HuH-7.5 (cell line): ENCODE results near the gene MCTP1.
"Not testable (repeated sequence)": the region's sequence is repeated elsewhere in the genome, so short reads cannot be mapped to it uniquely, and the experiment has no call there.

Experiments used
- DNase-seq: peaks from one replicate; pipeline ENCODE4 v3.0.0; 2011; ENCODE audit warnings: low spot score

The MCTP1 gene

DNA sequence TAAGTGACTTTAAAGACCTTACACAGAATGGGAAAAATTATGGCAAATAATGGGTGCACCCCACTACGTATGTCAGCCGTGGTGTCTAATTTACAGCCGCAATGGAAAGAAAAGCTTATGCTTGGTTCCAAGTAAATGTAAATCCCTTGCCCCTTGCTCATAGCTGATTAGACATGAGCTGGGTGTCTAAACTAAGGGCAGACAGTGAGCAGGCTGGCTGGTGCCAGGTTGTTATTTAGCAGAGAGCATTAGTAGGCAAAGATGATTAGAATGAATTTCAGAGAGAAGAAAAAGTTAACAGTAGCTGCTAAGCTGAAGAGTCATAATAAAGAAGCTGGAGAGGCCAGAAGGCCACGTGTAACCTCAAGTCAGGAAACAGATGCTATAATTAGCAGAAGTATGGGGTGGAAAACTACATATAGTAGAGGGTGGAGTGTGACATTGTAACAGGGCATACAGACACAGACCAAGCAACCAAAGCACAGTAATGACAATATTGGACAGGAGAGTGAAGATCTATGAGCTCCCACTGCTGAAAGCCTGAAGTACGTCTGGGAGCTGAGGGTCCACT is 257.7 kb downstream of the MCTP1 start:
- DNase-seq = no peak

DNA sequence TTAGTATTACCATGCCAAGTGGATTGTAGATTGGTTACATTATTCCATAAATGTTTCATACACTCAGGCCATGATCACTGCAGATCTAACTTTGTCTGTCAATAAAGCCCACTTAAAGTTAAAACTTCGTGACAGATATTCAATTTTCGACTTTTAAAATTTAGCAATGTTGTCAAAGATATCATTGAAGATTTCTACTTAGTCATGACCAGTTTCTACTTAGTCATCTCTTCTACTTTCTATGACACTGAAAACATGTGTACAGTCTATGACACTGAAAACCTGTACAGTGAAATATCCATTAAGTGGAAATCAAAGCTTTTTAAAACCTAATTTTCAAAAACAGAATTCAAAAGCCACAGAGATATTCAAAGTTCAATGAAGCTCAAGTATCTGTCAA is 258.2 kb downstream of the MCTP1 start:
- DNase-seq = no peak

- no peak for DNase-seq
These were observed 261.8 kb downstream of the MCTP1 start for GRCh38 chr5:95022967-95023695.

DNA sequence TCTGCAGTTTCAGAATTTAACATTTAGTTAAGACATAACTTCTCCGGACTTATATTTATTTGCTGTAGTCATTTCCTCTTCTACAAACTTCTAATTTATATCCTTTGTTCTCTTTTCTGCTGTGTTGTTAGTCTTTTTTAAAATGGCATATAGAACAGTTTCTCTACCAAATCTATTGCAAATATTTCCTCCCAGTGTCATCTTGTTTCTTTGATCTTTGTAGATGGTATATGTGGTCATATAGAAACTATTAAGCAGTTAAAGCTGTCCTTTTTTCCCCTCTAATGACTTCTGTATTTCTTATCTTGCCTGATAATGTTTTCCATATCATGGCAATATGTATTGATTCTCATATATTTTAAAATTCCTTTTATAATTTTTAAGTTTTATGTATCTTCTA is 264.5 kb downstream of the MCTP1 start:
- no peak for DNase-seq

GRCh38 chr5:95018946-95019345 is 265.9 kb downstream of the MCTP1 start:
- no peak for DNase-seq

DNA sequence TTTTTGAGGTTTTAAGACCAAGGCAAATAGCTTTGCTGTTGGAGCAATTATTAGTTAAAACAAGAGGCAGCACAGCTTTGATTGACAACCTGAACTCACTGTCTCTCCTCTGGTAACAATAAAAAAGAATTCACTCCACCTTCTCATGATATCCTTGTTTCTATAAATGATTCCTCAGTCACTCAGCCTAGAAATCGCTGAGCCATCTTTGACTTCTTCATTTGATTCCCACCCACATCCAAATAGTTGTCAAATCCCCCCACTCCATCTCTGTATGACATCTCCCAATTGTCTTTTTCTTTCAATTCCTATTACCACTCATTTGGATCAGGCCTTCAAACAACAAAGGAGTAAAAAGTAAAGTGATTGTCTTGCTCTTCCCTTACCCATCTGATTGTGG is 266.4 kb downstream of the MCTP1 start:
- DNase-seq = no peak

- no peak for DNase-seq
These were observed 275.1 kb downstream of the MCTP1 start for GRCh38 chr5:95009812-95010211.

GRCh38 chr5:95007921-95008597 is 276.8 kb downstream of the MCTP1 start:
- DNase-seq = no peak

- no peak for DNase-seq
These were observed 279.1 kb downstream of the MCTP1 start for GRCh38 chr5:95005811-95006210.

- DNase-seq = no peak
These were observed 286.2 kb downstream of the MCTP1 start for GRCh38 chr5:94998670-94999069.

DNA sequence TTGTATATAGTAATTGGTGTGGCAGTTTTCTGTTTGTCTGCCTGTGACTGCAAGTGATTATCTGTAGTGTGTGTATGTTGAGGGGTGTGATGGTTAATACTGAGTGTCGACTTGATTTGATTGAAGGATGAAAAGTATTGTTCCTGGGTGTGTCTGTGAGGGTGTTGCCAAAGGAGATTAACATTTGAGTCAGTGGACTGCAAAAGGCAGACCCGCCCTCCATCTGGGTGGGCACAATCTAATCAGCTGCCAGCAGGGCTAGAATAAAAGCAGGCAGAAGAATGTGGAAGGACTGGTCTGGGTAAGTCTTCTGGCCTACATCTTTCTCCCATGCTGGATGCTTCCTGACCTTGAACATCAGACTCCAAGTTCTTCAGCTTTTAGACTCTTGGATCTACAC is 290.4 kb downstream of the MCTP1 start:
- DNase-seq = not testable (repeated sequence)

GRCh38 chr5:94993491-94993890 is 291.4 kb downstream of the MCTP1 start:
- no peak for DNase-seq

- DNase-seq = no peak
These were observed 292.6 kb downstream of the MCTP1 start for GRCh38 chr5:94992325-94992724.

- no peak for DNase-seq
These were observed 300.9 kb downstream of the MCTP1 start for GRCh38 chr5:94983861-94984535.

DNA sequence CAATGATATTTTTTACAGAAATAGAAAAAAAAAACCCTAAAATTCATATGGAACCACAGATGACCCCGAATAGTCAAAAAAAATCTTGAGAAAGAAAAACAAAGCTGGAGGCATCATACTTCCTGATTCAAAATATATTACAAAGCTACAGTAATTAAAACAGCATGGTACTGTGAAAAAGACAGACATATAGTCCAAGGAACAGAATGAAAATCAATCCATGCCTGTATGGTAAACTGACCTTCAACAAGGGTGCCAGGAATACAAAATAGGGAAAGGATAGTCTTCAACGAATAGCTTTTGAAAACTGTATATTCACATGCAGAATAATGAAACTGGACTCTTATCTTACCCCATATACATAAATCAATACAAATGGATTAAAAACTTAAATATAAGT is 307.5 kb downstream of the MCTP1 start:
- DNase-seq = no peak

DNA sequence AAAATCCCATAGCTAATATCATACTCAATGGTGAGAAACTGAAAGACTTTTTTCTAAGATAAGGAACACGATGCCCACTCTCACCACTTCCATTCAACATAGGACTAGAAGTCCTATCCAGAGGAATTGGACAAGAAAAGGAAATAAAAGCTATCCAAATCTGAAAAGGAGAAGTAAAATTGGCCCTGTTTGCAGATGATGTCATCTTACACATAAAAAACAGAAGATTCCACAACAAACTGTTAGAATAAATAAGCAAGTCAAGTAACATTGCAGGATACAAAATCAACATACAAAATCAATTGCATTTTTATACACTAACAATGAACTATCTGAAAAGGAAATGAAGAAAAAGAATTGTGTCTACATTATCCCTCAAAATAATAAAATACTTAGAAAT is 308.0 kb downstream of the MCTP1 start:
- DNase-seq = no peak

DNA sequence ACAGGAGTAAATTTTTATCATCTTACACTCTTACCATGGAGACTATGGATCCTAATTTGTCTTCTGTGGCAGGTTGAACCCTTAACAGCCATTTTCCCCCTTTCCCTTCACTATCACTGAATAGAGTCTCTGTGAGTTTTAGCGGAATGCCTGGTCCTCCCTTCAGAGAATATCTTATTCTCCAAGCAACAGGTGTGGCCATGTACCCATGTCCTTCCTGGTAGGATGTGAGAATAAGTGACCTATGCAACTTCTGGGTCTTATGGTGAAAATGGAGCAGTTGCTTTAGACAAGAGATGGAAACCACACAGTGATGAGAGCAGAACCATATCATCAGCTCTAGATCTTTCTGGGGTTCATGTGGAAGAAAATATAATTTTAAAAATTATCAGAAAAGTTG is 312.6 kb downstream of the MCTP1 start:
- no peak for DNase-seq

DNA sequence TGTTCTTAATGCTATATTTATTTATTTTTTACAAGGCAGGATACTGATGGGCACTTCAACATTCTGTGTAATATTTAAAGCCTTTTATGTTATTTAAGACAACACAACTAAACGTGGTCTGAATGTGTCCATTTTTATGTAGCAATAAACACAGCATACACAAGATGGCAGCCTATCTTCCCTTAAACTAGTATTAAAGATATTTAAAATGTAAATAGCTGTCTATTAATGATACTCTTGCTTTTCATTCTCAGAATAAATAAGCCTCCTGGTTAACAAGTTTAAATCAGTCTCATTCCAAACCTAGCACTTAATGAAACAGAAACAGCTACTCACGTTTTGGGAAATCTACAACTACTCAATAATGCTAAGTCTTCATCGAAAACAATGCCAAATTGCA is 315.7 kb downstream of the MCTP1 start:
- no peak for DNase-seq

DNA sequence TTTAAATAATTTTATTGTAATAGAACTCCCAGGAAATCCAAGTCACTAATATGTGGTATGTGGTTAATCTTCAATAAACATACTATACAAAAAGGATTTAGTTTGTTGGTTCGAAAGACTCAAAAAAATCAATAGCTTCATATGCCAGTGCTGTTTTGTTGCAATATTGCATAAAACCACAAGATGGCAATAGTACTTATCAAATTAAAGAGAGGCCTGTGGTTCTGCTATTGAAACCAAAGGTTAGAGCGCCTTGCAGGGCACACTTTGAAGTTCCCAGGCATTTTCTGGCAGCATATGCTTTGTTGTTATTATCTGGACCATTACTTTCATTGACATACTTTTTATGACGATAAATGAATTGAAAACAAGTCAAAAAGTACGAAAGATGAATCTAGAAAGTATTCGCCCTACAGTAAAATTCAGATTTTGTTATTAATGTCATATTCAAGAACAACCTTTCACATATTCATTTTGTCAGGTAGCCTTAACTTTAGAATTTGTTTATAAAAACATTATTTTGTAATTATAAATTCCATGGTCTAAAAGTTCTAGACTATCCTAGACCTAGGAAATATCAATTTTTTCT is 316.3 kb downstream of the MCTP1 start:
- peak; percentile 4 for DNase-seq

DNA sequence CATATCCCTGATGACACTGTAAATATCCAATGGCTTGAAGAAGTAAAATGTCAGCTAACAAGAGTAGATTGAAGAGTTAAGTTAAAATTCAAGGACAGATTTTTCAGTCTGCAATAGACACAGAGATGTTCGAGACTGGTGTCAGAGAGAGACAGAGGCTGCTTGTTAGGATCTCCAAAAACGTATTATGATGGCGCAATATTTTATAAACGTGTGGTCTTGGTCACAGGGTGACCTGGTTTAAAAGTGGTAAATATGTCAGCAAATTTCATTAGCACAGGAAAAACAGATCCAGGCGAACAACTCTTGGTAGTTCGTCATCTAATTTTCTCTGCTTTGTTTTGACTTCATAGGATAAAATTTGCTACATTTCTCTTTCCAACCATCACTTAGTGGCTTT is 317.4 kb downstream of the MCTP1 start:
- DNase-seq = no peak

- DNase-seq = not testable (repeated sequence)
These were observed 325.6 kb downstream of the MCTP1 start for GRCh38 chr5:94959279-94959678.

GRCh38 chr5:94945656-94946055 is 339.2 kb downstream of the MCTP1 start:
- no peak for DNase-seq

GRCh38 chr5:94944160-94944559 is 340.7 kb downstream of the MCTP1 start:
- DNase-seq = no peak
